H1 (cell line): Measurements from ENCODE around the gene AHSG. TPM values are rescaled to one million over a fixed set of nuclear protein-coding genes. Genes with fewer than 3 reads are reported as not detected.

Source experiments
- RAD21 ChIP-seq, 2 experiments: IDR thresholded peaks in 1 of 2; conservative IDR thresholded peaks in 1 of 2; 2 replicates each; pipeline ENCODE4 v1.6.1; 2011; ENCODE audit warnings: low read depth in 2 of 2, low read length in 2 of 2, improper control_type of control experiment in 1 of 2, inconsistent platforms in 1 of 2, mild to moderate bottlenecking in 1 of 2, moderate library complexity in 1 of 2
- polyA plus RNA-seq, 7 experiments: library from polyadenylated mRNA; depleted of rRNA in 3 of 7; stranded (reverse) in 5 of 7; unstranded in 2 of 7; fragments of >200 nt in 5 of 7; fragments of 200-250 nt in 2 of 7; gene quantifications; 1 replicate in 5 of 7; 2 replicates in 1 of 7; 4 replicates in 1 of 7; pipeline versions ENCODE4 v1.2.1 to v1.2.3, GENCODE V29; 2011 to 2013; ENCODE audit warnings: missing spikeins in 2 of 7, mixed read lengths in 2 of 7
- total RNA-seq: library from RNA; stranded (reverse); fragmentation: NEBNext Ultra II Directional; extraction: Animal tissue kit (Norgen Biotek cat#: 25700); gene quantifications from 2 replicates; pipeline ENCODE4 v1.2.1, GENCODE V29; 2021

Gene AHSG
- total and polyA plus RNA-seq, 2 of the 8 experiments (the other 6 are each of a cell fraction or from before 2014, with no cell fraction given) = 0.68 to 0.78 TPM

GRCh38 chr3:186636536-186636935 lies 23.7 kb downstream of the AHSG start (continued):
- TF ChIP-seq RAD21 (IDR thresholded peaks at IDR 0.05 in 1 of 2, conservative IDR thresholded peaks at IDR 0.05 in 1 of 2; ENCODE audit: low read depth in 2 of 2, low read length in 2 of 2) = no peak
